ENCODE results near the gene PRDM16. TPM values are rescaled to one million over a fixed set of nuclear protein-coding genes. Genes with fewer than 3 reads are reported as not detected.

The PRDM16 gene
- total RNA-seq, 1 experiment from 2014 or later = 0.17 TPM

GRCh38 chr1:3287656-3288160, 218.7 kb downstream of the PRDM16 start:
- Histone ChIP-seq H4K20me1 (ENCODE audit: control insufficient read depth, insufficient read depth, insufficient read length) (no peaks in the 10 kb centered on the region), H3K9ac (ENCODE audit: extremely low read depth, insufficient read length, low read length) (no peak overlapping the region), H3K27me3 (ENCODE audit: insufficient read depth, low read length) (no peaks in the 10 kb centered on the region), H3K9me3 (ENCODE audit: control insufficient read depth, low read depth, low read length) (no peaks in the 10 kb centered on the region), H3T11ph (ENCODE audit: low read length) (no peak overlapping the region), H3K18ac (ENCODE audit: insufficient read length, low read depth, low read length) (no peak overlapping the region), H3K4me1 (ENCODE audit: insufficient read depth, low read length) (no peaks in the 10 kb centered on the region), H2AK5ac (ENCODE audit: insufficient read length, low read length) (no peak overlapping the region), H2AFZ (ENCODE audit: low read length) (no peak overlapping the region), H3K14ac (ENCODE audit: insufficient read depth, low read length) (peak overlapping the region; percentile 56; the same call in 1 of the 2 replicates), H3K27ac (ENCODE audit: insufficient read length, low read depth, low read length) (no peak overlapping the region), H3K23ac (ENCODE audit: insufficient read length, low read depth, low read length) (no peak overlapping the region), H3K79me2 (ENCODE audit: insufficient read depth, low read length) (no peaks in the 10 kb centered on the region), H4K5ac (ENCODE audit: insufficient read length, low read depth, low read length) (no peak overlapping the region), H3K23me2 (ENCODE audit: insufficient read length, low read depth, low read length, poor library complexity, severe bottlenecking) (no peaks in the 10 kb centered on the region), H2BK20ac (ENCODE audit: low read depth, low read length, poor library complexity, severe bottlenecking) (no peak overlapping the region), H3K79me1 (ENCODE audit: insufficient read depth, low read depth, low read length, poor library complexity, severe bottlenecking) (no peaks in the 10 kb centered on the region), H2BK12ac (ENCODE audit: insufficient read length, low read depth, low read length) (no peak overlapping the region), H3K4me2 (ENCODE audit: insufficient read depth, insufficient read length, low read length) (no peak overlapping the region), H3K4ac (ENCODE audit: low read depth, low read length) (no peak overlapping the region), H2BK5ac (ENCODE audit: insufficient read length, low read length) (no peak overlapping the region), H3K56ac (ENCODE audit: insufficient read length, low read depth, low read length) (no peak overlapping the region), H4K91ac (ENCODE audit: insufficient read length, low read depth, low read length) (no peak overlapping the region), H2BK120ac (ENCODE audit: low read depth, low read length, poor library complexity, severe bottlenecking) (no peak overlapping the region), H2BK15ac (ENCODE audit: low read depth, low read length) (no peak overlapping the region), H4K8ac (replicated peaks; ENCODE audit: insufficient read length, low read depth, low read length) (no peak overlapping the region)
- H3K4me1 Mint-ChIP-seq = peaks cover 12 to 25% of the 10 kb centered on the region in 2 experiments
- no CpG with 5 or more reads among the region's 25 CpGs for WGBS (ENCODE audit: extremely low coverage, insufficient read length, low lambda C conversion rate)
- no peak for TF ChIP-seq CTCF (conservative IDR thresholded peaks at IDR 0.05)
- no peak for DNase-seq
- no peaks in the 10 kb centered on the region for H3K36me3 Mint-ChIP-seq (ENCODE audit: insufficient read depth in 1 of 3, low read depth in 3 of 3)
- no peaks in the 10 kb centered on the region; the same call in 1 of the 2 replicates for H3K27me3 Mint-ChIP-seq (ENCODE audit: low read depth)
- H3K4me3 Mint-ChIP-seq = no peak overlapping the region
- H3K27ac Mint-ChIP-seq = no peak overlapping the region
- H3K9me3 Mint-ChIP-seq = no peaks in the 10 kb centered on the region

Data from H9 (cell line).